SH-SY5Y (cell line): Measurements from ENCODE around the gene MTSS2.

ENCODE experiments used
- GATA2 ChIP-seq: IDR thresholded peaks from 2 replicates; pipeline ENCODE4 v1.6.1; 2011; ENCODE audit warnings: mild to moderate bottlenecking, low read depth, low read length
- GATA3 ChIP-seq: IDR thresholded peaks from 2 replicates; pipeline ENCODE4 v1.6.1; 2011; ENCODE audit warnings: low read depth, mild to moderate bottlenecking, low read length, moderate library complexity

GRCh38 chr16:70689970-70690891, 4.4 kb upstream of the MTSS2 start:
- TF ChIP-seq GATA3 (no peak), GATA2 (no peak)
